ENCODE measurements around the gene FGGY.
"Not testable (repeated sequence)": the region's sequence is repeated elsewhere in the genome, so short reads cannot be mapped to it uniquely, and the experiment has no call there.

FGGY gene

DNA sequence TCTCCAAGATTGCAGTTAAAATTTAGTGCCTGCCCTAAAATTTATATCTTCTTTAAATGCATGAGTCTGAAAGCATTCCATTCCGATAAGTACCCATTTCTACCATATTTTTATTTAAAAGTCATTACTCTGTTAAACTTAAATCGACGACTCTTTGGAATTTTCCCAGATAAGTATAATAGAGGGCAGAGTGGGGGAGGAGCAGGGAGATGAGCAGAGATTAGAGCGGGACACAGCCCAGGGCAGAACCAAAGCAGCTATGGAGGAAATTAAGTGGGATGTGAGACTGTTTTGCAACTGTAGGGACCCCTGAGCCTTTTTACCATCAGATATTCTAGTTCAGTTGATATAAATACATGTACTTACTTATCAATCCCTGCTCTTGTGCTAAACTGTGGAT is 257.9 kb downstream of the FGGY start:
- TF ChIP-seq, protein P1, sequence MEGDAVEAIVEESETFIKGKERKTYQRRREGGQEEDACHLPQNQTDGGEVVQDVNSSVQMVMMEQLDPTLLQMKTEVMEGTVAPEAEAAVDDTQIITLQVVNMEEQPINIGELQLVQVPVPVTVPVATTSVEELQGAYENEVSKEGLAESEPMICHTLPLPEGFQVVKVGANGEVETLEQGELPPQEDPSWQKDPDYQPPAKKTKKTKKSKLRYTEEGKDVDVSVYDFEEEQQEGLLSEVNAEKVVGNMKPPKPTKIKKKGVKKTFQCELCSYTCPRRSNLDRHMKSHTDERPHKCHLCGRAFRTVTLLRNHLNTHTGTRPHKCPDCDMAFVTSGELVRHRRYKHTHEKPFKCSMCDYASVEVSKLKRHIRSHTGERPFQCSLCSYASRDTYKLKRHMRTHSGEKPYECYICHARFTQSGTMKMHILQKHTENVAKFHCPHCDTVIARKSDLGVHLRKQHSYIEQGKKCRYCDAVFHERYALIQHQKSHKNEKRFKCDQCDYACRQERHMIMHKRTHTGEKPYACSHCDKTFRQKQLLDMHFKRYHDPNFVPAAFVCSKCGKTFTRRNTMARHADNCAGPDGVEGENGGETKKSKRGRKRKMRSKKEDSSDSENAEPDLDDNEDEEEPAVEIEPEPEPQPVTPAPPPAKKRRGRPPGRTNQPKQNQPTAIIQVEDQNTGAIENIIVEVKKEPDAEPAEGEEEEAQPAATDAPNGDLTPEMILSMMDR (IDR thresholded peaks at IDR 0.05; ENCODE audit: low read depth, low read length): no peak
- TF ChIP-seq MAX (IDR thresholded peaks at IDR 0.05; ENCODE audit: low read depth, low read length) (no peak), POLR2A (IDR thresholded peaks at IDR 0.05; ENCODE audit: extremely low read depth, insufficient read length) (no peak), MYC (IDR thresholded peaks at IDR 0.05; ENCODE audit: low read depth, low read length) (no peak)
- H3K4me3 ChIP-seq (ENCODE audit: low read depth, low read length): no peak overlapping the region
- no peak for DNase-seq (ENCODE audit: low read depth)

- no peak overlapping the region for H3K4me3 ChIP-seq (ENCODE audit: low read depth, low read length)
- no peak for DNase-seq (ENCODE audit: low read depth)
- no peak for TF ChIP-seq MYC (IDR thresholded peaks at IDR 0.05; ENCODE audit: low read depth, low read length)
- TF ChIP-seq, protein P1 (IDR thresholded peaks at IDR 0.05; ENCODE audit: low read depth, low read length): no peak
- TF ChIP-seq MAX (IDR thresholded peaks at IDR 0.05; ENCODE audit: low read depth, low read length): no peak
- TF ChIP-seq POLR2A (IDR thresholded peaks at IDR 0.05; ENCODE audit: extremely low read depth, insufficient read length): no peak
Observed at GRCh38 chr1:59556398-59556797, 259.5 kb downstream of the FGGY start.

DNA sequence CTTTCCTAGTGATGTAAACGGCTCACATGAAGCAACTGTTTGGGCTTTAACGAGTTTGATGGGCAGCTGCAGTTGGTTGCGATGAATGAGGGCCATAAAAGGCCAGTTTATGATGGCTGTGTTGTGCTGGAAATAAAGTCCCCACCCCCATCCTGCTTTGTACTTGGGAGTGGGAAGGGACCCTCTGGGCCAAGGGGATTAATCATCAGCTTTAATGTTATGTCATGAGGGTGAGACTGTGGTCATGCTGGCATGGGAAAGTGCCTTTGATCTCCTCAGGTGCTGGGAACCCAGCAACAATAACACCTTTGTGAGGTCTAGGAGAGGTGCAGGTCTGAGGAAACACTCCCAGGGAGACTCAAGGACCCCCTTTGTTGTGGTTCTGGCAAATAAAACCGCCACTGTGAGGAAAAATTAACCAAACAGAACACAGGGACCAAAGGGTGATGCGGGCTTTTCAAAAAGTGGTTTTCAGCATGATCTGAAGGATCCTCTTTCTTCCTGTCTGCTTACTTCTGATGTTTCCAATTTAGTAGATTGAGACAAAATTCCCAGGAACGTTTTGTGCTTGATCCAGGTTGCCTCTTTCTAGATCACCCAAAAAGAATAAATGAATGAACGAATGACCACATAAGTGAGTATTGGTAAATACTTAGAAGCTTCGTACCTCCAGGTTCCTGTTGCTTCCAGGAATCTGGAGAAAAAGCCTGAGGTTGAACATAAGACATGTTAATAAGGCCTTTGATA is 260.1 kb downstream of the FGGY start:
- no peak for DNase-seq (ENCODE audit: low read depth)
- no peak for TF ChIP-seq MYC (IDR thresholded peaks at IDR 0.05; ENCODE audit: low read depth, low read length)
- TF ChIP-seq, protein P1 (IDR thresholded peaks at IDR 0.05; ENCODE audit: low read depth, low read length): no peak
- TF ChIP-seq MAX (IDR thresholded peaks at IDR 0.05; ENCODE audit: low read depth, low read length): no peak
- TF ChIP-seq POLR2A (IDR thresholded peaks at IDR 0.05; ENCODE audit: extremely low read depth, insufficient read length): no peak

GRCh38 chr1:59557549-59557885 is 260.6 kb downstream of the FGGY start:
- no peak for TF ChIP-seq MYC (IDR thresholded peaks at IDR 0.05; ENCODE audit: low read depth, low read length)
- TF ChIP-seq, protein P1 (IDR thresholded peaks at IDR 0.05; ENCODE audit: low read depth, low read length): no peak
- no peak for TF ChIP-seq POLR2A (IDR thresholded peaks at IDR 0.05; ENCODE audit: extremely low read depth, insufficient read length)
- no peak for DNase-seq (ENCODE audit: low read depth)
- H3K4me3 ChIP-seq (ENCODE audit: low read depth, low read length): no peak overlapping the region

More for the DNA sequence above, 260.1 kb downstream of the FGGY start:
- no peak overlapping the region for H3K4me3 ChIP-seq (ENCODE audit: low read depth, low read length)

GRCh38 chr1:59558580-59558979 is 261.7 kb downstream of the FGGY start:
- not testable (repeated sequence) for H3K4me3 ChIP-seq (ENCODE audit: low read depth, low read length); DNase-seq (ENCODE audit: low read depth)

DNA sequence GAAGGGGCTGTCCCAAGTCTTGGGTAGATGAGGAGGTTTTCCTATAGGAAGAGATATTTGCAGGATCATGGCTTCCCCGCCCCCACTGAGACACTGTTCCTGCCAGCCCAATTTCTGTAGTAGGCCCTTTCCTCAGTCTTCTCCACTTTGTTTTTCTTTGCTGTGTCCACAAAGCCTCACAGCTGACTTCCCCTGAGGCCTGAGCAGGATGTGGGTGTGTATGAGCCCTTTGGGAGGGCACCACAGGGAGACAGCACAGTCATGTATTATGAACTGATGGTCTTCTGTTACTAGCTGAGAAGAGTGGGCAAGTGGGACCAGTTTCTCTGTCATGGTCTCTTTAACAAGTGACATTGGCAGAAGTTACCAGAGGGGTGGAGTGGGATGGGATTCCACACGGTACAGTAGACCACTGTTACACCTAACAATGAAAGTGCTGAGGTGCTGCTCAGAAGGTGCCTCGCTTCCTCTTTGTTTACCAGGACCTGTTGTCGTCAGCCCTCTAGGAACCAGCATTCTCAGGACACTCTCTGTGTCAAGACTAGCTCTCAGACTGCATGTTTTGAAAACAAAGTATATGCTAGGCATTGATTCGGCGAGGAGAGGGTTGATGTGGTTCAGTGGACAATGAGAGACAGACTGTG is 264.0 kb downstream of the FGGY start:
- TF ChIP-seq, protein P1 (IDR thresholded peaks at IDR 0.05; ENCODE audit: low read depth, low read length): no peak
- TF ChIP-seq POLR2A (IDR thresholded peaks at IDR 0.05; ENCODE audit: extremely low read depth, insufficient read length) (no peak), MAX (IDR thresholded peaks at IDR 0.05; ENCODE audit: low read depth, low read length) (peak; percentile 42; the same call in 1 of the 2 replicates), MYC (IDR thresholded peaks at IDR 0.05; ENCODE audit: low read depth, low read length) (0 out of 2 replicates have a peak, but pooled peaks have one; percentile 18)
- no peak overlapping the region for H3K4me3 ChIP-seq (ENCODE audit: low read depth, low read length)
- DNase-seq (ENCODE audit: low read depth): peak; percentile 90
